ENCODE measurements around the gene CABP2.

Gene CABP2

GRCh38 chr11:67506426-67507051 is 16.7 kb downstream of the CABP2 start:
- no peak for DNase-seq

GRCh38 chr11:67505605-67506396 is 17.4 kb downstream of the CABP2 start:
- peak; percentile 82 for DNase-seq

GRCh38 chr11:67504950-67505581 is 18.2 kb downstream of the CABP2 start, which contains the start of gene PITPNM1:
Gene PITPNM1, minus strand, starts transcription at chr11:67505363. Its CDS starts 1,183 bp downstream, at chr11:67504180.
- DNase-seq: peak; percentile 79

GRCh38 chr11:67504005-67504949 is 19.0 kb downstream of the CABP2 start:
- DNase-seq: peak; percentile 83

GRCh38 chr11:67503119-67504004 is 19.9 kb downstream of the CABP2 start:
- no peak for DNase-seq

- DNase-seq: no peak
These were observed 20.8 kb downstream of the CABP2 start for GRCh38 chr11:67502328-67502979.

GRCh38 chr11:67501854-67502253 is 21.4 kb downstream of the CABP2 start:
- no peak for DNase-seq

- DNase-seq: no peak
These were observed 22.2 kb downstream of the CABP2 start for GRCh38 chr11:67500831-67501715.

GRCh38 chr11:67500484-67500821 is 22.8 kb downstream of the CABP2 start:
- no peak for DNase-seq

GRCh38 chr11:67499808-67500483 is 23.3 kb downstream of the CABP2 start:
- no peak for DNase-seq

GRCh38 chr11:67498544-67498972 is 24.7 kb downstream of the CABP2 start:
- no peak for DNase-seq

- no peak for DNase-seq
These were observed 25.5 kb downstream of the CABP2 start for GRCh38 chr11:67497656-67498291.

GRCh38 chr11:67496113-67496512 is 27.1 kb downstream of the CABP2 start:
- DNase-seq: no peak

GRCh38 chr11:67495234-67496005 is 27.8 kb downstream of the CABP2 start:
- DNase-seq: no peak

GRCh38 chr11:67494371-67495233 is 28.6 kb downstream of the CABP2 start:
- DNase-seq: no peak

- DNase-seq: no peak
These were observed 29.5 kb downstream of the CABP2 start for GRCh38 chr11:67493548-67494370.
